ENCODE measurements around the gene ABI3. TPM values are rescaled to one million over a fixed set of nuclear protein-coding genes. Genes with fewer than 3 reads are reported as not detected.

The ABI3 gene
- total and polyA plus RNA-seq, 4 donors: 0.77 to 12.3 (median 6.1) TPM

GRCh38 chr17:49217651-49218413 lies 7.3 kb downstream of the ABI3 start:
- Histone ChIP-seq H3K36me3 (ENCODE audit: control insufficient read depth in 1 of 2, insufficient read depth in 2 of 2, low read length in 1 of 2) (no peaks in the 10 kb centered on the region), H3K27ac (ENCODE audit: low read depth in 1 of 2, low read length in 2 of 2) (no peak overlapping the region), H3K9me3 (ENCODE audit: control insufficient read depth, low read length) (no peaks in the 10 kb centered on the region), H3K27me3 (ENCODE audit: control insufficient read depth in 1 of 2, insufficient read depth in 2 of 2, low read length in 1 of 2) (no peaks in the 10 kb centered on the region), H3K4me1 (ENCODE audit: control insufficient read depth in 1 of 2, insufficient read depth in 2 of 2, low read length in 2 of 2) (no peaks in the 10 kb centered on the region), H3K4me3 (ENCODE audit: low read length in 2 of 2) (no peak overlapping the region)
- ATAC-seq (ENCODE audit: low FRiP score): peak; percentile 50
- intact Hi-C loops (cut with DNase I): no loop called here
- peak in 1 of 2 donors; percentile 88 for DNase-seq
- WGBS, 2 donors: 75 to 79% methylated on average over 16 to 17 of the region's 17 CpGs

GRCh38 chr17:49218941-49219913 lies 8.7 kb downstream of the ABI3 start:
- ATAC-seq (ENCODE audit: low FRiP score): peak; percentile 7
- no peaks in the 10 kb centered on the region for H3K4me1 ChIP-seq (ENCODE audit: control insufficient read depth in 1 of 2, insufficient read depth in 2 of 2, low read length in 2 of 2)
- no peaks in the 10 kb centered on the region for H3K36me3 ChIP-seq (ENCODE audit: control insufficient read depth in 1 of 2, insufficient read depth in 2 of 2, low read length in 1 of 2)
- 31 to 34% methylated on average over 37 of the region's 37 CpGs for WGBS, 2 donors
- peak; percentile 63 to 80 for DNase-seq
- intact Hi-C loops (cut with DNase I): no loop called here
- H3K27me3 ChIP-seq (ENCODE audit: control insufficient read depth in 1 of 2, insufficient read depth in 2 of 2, low read length in 1 of 2): no peaks in the 10 kb centered on the region
- no peak overlapping the region for H3K4me3 ChIP-seq (ENCODE audit: low read length in 2 of 2)
- H3K27ac ChIP-seq (ENCODE audit: low read depth in 1 of 2, low read length in 2 of 2): no peak overlapping the region
- no peaks in the 10 kb centered on the region for H3K9me3 ChIP-seq (ENCODE audit: control insufficient read depth, low read length)

GRCh38 chr17:49219987-49220386 lies 9.5 kb downstream of the ABI3 start:
- Histone ChIP-seq H3K27me3 (ENCODE audit: control insufficient read depth in 1 of 2, insufficient read depth in 2 of 2, low read length in 1 of 2) (no peaks in the 10 kb centered on the region), H3K4me3 (ENCODE audit: low read length in 2 of 2) (no peak overlapping the region), H3K27ac (ENCODE audit: low read depth in 1 of 2, low read length in 2 of 2) (no peak overlapping the region), H3K4me1 (ENCODE audit: control insufficient read depth in 1 of 2, insufficient read depth in 2 of 2, low read length in 2 of 2) (no peaks in the 10 kb centered on the region), H3K36me3 (ENCODE audit: control insufficient read depth in 1 of 2, insufficient read depth in 2 of 2, low read length in 1 of 2) (no peaks in the 10 kb centered on the region), H3K9me3 (ENCODE audit: control insufficient read depth, low read length) (no peaks in the 10 kb centered on the region)
- no peak for DNase-seq
- 59 to 61% methylated on average over 15 of the region's 15 CpGs for whole genome bisulfite sequencing, 2 donors
- no peak for ATAC-seq (ENCODE audit: low FRiP score)
- intact Hi-C loops (cut with DNase I): loop anchor here in 1 of 2 donors (5.0 kb wide), 1 partner anchor 72 kb away; no protein-coding TSS in a partner anchor

- H3K36me3 ChIP-seq (ENCODE audit: control insufficient read depth in 1 of 2, insufficient read depth in 2 of 2, low read length in 1 of 2): no peaks in the 10 kb centered on the region
- H3K9me3 ChIP-seq (ENCODE audit: control insufficient read depth, low read length): no peaks in the 10 kb centered on the region
- DNase-seq: no peak
- no peak overlapping the region for H3K27ac ChIP-seq (ENCODE audit: low read depth in 1 of 2, low read length in 2 of 2)
- H3K4me3 ChIP-seq (ENCODE audit: low read length in 2 of 2): no peak overlapping the region
- H3K4me1 ChIP-seq (ENCODE audit: control insufficient read depth in 1 of 2, insufficient read depth in 2 of 2, low read length in 2 of 2): no peaks in the 10 kb centered on the region
- intact Hi-C loops (cut with DNase I): loop anchor here in 1 of 2 donors (5.0 kb wide), 1 partner anchor 69 kb away; no protein-coding TSS in a partner anchor
- no peaks in the 10 kb centered on the region for H3K27me3 ChIP-seq (ENCODE audit: control insufficient read depth in 1 of 2, insufficient read depth in 2 of 2, low read length in 1 of 2)
- no peak for ATAC-seq (ENCODE audit: low FRiP score)
- 9 to 10% methylated on average over 9 of the region's 9 CpGs for WGBS, 2 donors
Measured at GRCh38 chr17:49223168-49223516, 12.6 kb downstream of the ABI3 start.

- ATAC-seq (ENCODE audit: low FRiP score): no peak
- intact Hi-C loops (cut with DNase I): loop anchor here in 1 of 2 donors (5.0 kb wide), 1 partner anchor 69 kb away; no protein-coding TSS in a partner anchor
- Histone ChIP-seq H3K36me3 (ENCODE audit: control insufficient read depth in 1 of 2, insufficient read depth in 2 of 2, low read length in 1 of 2) (no peaks in the 10 kb centered on the region), H3K9me3 (ENCODE audit: control insufficient read depth, low read length) (no peaks in the 10 kb centered on the region), H3K4me1 (ENCODE audit: control insufficient read depth in 1 of 2, insufficient read depth in 2 of 2, low read length in 2 of 2) (no peaks in the 10 kb centered on the region), H3K27me3 (ENCODE audit: control insufficient read depth in 1 of 2, insufficient read depth in 2 of 2, low read length in 1 of 2) (no peaks in the 10 kb centered on the region), H3K4me3 (ENCODE audit: low read length in 2 of 2) (no peak overlapping the region), H3K27ac (ENCODE audit: low read depth in 1 of 2, low read length in 2 of 2) (no peak overlapping the region)
- 2 to 3% methylated on average over 31 of the region's 31 CpGs for WGBS, 2 donors
- DNase-seq: peak; percentile 72 to 91
Measured at GRCh38 chr17:49223517-49224197, 13.2 kb downstream of the ABI3 start.

GRCh38 chr17:49224198-49224996 lies 13.9 kb downstream of the ABI3 start:
- Histone ChIP-seq H3K9me3 (ENCODE audit: control insufficient read depth, low read length) (no peaks in the 10 kb centered on the region), H3K4me3 (ENCODE audit: low read length in 2 of 2) (no peak overlapping the region), H3K27me3 (ENCODE audit: control insufficient read depth in 1 of 2, insufficient read depth in 2 of 2, low read length in 1 of 2) (no peaks in the 10 kb centered on the region), H3K4me1 (ENCODE audit: control insufficient read depth in 1 of 2, insufficient read depth in 2 of 2, low read length in 2 of 2) (no peaks in the 10 kb centered on the region), H3K36me3 (ENCODE audit: control insufficient read depth in 1 of 2, insufficient read depth in 2 of 2, low read length in 1 of 2) (no peaks in the 10 kb centered on the region), H3K27ac (ENCODE audit: low read depth in 1 of 2, low read length in 2 of 2) (no peak overlapping the region)
- intact Hi-C loops (cut with DNase I): loop anchor here in 1 of 2 donors (5.0 kb wide), 1 partner anchor 68 kb away; no protein-coding TSS in a partner anchor
- 1% methylated on average over 88 to 95 of the region's 95 CpGs for WGBS, 2 donors
- ATAC-seq (ENCODE audit: low FRiP score) (peak; percentile 23), DNase-seq (no peak)

GRCh38 chr17:49224997-49225337 lies 14.5 kb downstream of the ABI3 start:
- no peaks in the 10 kb centered on the region for H3K9me3 ChIP-seq (ENCODE audit: control insufficient read depth, low read length)
- H3K27ac ChIP-seq (ENCODE audit: low read depth in 1 of 2, low read length in 2 of 2): no peak overlapping the region
- intact Hi-C loops (cut with DNase I): loop anchor here (5.0 kb wide), 2 partner anchors 43 to 67 kb away; no protein-coding TSS in a partner anchor
- ATAC-seq (ENCODE audit: low FRiP score): no peak
- no peaks in the 10 kb centered on the region for H3K27me3 ChIP-seq (ENCODE audit: control insufficient read depth in 1 of 2, insufficient read depth in 2 of 2, low read length in 1 of 2)
- H3K36me3 ChIP-seq (ENCODE audit: control insufficient read depth in 1 of 2, insufficient read depth in 2 of 2, low read length in 1 of 2): no peaks in the 10 kb centered on the region
- H3K4me1 ChIP-seq (ENCODE audit: control insufficient read depth in 1 of 2, insufficient read depth in 2 of 2, low read length in 2 of 2): no peaks in the 10 kb centered on the region
- no peak for DNase-seq
- H3K4me3 ChIP-seq (ENCODE audit: low read length in 2 of 2): no peak overlapping the region
- 18 to 21% methylated on average over 9 to 11 of the region's 11 CpGs for WGBS, 2 donors

Measured in aorta (tissue), 5 donors.